Hippocampal formation (tissue), 2 donors: Measurements from ENCODE around the gene SCN9A.
"Not testable (repeated sequence)": the region's sequence is repeated elsewhere in the genome, so short reads cannot be mapped to it uniquely, and the experiment has no call there.

Source experiments
- DNase-seq, 2 donors: peaks; one replicate each; lab custom pipeline; 2025; lab: John Stamatoyannopoulos, UW

Gene SCN9A

GRCh38 chr2:166240387-166241313 is 135.1 kb downstream of the SCN9A start:
- no peak for DNase-seq

GRCh38 chr2:166239548-166239947 is 136.2 kb downstream of the SCN9A start:
- no peak for DNase-seq

GRCh38 chr2:166238176-166238575 is 137.6 kb downstream of the SCN9A start:
- DNase-seq, result no peak

GRCh38 chr2:166234112-166234846 is 141.5 kb downstream of the SCN9A start:
- no peak for DNase-seq

- no peak for DNase-seq
Measured at GRCh38 chr2:166233244-166233643, 142.5 kb downstream of the SCN9A start.

- DNase-seq, result no peak
Measured at GRCh38 chr2:166230724-166231070, 145.0 kb downstream of the SCN9A start.

GRCh38 chr2:166230024-166230723 is 145.6 kb downstream of the SCN9A start:
- no peak for DNase-seq

- no peak for DNase-seq
Measured at GRCh38 chr2:166229678-166230023, 146.1 kb downstream of the SCN9A start.

- no peak for DNase-seq
Measured at GRCh38 chr2:166224197-166224596, 151.5 kb downstream of the SCN9A start.

GRCh38 chr2:166223298-166223697 is 152.4 kb downstream of the SCN9A start:
- no peak for DNase-seq

GRCh38 chr2:166211079-166211478 is 164.7 kb downstream of the SCN9A start:
- DNase-seq, result no peak

GRCh38 chr2:166209944-166210343 is 165.8 kb downstream of the SCN9A start:
- DNase-seq, result not testable (repeated sequence)

GRCh38 chr2:166209367-166209766 is 166.4 kb downstream of the SCN9A start:
- DNase-seq, result not testable (repeated sequence)

GRCh38 chr2:166206153-166206552 is 169.6 kb downstream of the SCN9A start:
- DNase-seq, result not testable (repeated sequence)

GRCh38 chr2:166202778-166203177 is 173.0 kb downstream of the SCN9A start:
- DNase-seq, result no peak

- DNase-seq, result no peak
Measured at GRCh38 chr2:166197446-166197845, 178.3 kb downstream of the SCN9A start.

GRCh38 chr2:166193407-166193806 is 182.3 kb downstream of the SCN9A start:
- no peak for DNase-seq

- no peak for DNase-seq
Measured at GRCh38 chr2:166188084-166188483, 187.7 kb downstream of the SCN9A start.

- DNase-seq, result no peak
Measured at GRCh38 chr2:166184789-166185188, 191.0 kb downstream of the SCN9A start.

GRCh38 chr2:166181813-166182154 is 194.0 kb downstream of the SCN9A start:
- DNase-seq, result no peak

GRCh38 chr2:166180951-166181812 is 194.6 kb downstream of the SCN9A start:
- peak; percentile 9 to 30 for DNase-seq

- DNase-seq, result no peak
Measured at GRCh38 chr2:166179201-166179600, 196.5 kb downstream of the SCN9A start.
